ENCODE measurements around the gene MAP2K6.

Gene MAP2K6

DNA sequence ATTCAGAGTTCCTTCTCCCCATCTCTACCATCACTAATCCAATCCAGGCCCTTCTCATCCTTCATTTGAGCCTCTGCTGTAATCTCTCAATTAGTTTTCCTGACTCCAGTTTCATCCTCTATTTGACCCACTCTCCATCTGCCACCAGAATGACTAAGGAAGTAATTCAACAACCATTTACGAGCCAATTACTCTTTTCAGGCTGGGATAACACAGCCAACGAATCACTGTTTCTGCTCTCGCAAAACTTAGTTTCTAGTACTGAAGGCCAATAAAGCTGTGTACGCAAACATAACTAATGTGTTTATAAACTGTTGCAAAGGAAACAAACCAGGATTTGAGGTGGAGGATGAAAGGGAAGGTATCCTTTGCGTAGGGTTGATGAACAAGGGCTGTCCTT is 53.7 kb downstream of the MAP2K6 start:
- H3K4me3 ChIP-seq (ENCODE audit: low read length, poor library complexity, severe bottlenecking): no peak overlapping the region
- H3F3A ChIP-seq (ENCODE audit: low read depth): no peaks in the 10 kb centered on the region
- no peaks in the 10 kb centered on the region for H3K36me3 ChIP-seq (ENCODE audit: insufficient read depth, low read length)
- no peaks in the 10 kb centered on the region for H3K9me3 ChIP-seq (ENCODE audit: insufficient read depth, low read depth, low read length)
- peaks cover 7% of the 10 kb centered on the region for H4K20me1 ChIP-seq (ENCODE audit: insufficient read depth, low read length, poor library complexity, severe bottlenecking)
- H3K79me2 ChIP-seq (ENCODE audit: insufficient read depth, low read length): no peaks in the 10 kb centered on the region
- no peaks in the 10 kb centered on the region for H3K9me2 ChIP-seq (replicated peaks; ENCODE audit: low read depth, low read length)
- H3K4me1 ChIP-seq (ENCODE audit: insufficient read depth, low read length, poor library complexity, severe bottlenecking): no peaks in the 10 kb centered on the region
- no peak overlapping the region for H3K9ac ChIP-seq (ENCODE audit: low read depth, low read length, poor library complexity, severe bottlenecking)
- no peak overlapping the region for H3K4me2 ChIP-seq (ENCODE audit: low read depth, low read length, poor library complexity, severe bottlenecking)
- H2AFZ ChIP-seq (ENCODE audit: low read length): no peak overlapping the region
- H3K27me3 ChIP-seq (ENCODE audit: insufficient read depth, low read length, poor library complexity, severe bottlenecking): no peaks in the 10 kb centered on the region
- no peak for TF ChIP-seq CTCF (conservative IDR thresholded peaks at IDR 0.05; ENCODE audit: low read length)
- TF ChIP-seq EZH2phosphoT487 (IDR thresholded peaks at IDR 0.05; ENCODE audit: borderline replicate concordance): no peak

DNA sequence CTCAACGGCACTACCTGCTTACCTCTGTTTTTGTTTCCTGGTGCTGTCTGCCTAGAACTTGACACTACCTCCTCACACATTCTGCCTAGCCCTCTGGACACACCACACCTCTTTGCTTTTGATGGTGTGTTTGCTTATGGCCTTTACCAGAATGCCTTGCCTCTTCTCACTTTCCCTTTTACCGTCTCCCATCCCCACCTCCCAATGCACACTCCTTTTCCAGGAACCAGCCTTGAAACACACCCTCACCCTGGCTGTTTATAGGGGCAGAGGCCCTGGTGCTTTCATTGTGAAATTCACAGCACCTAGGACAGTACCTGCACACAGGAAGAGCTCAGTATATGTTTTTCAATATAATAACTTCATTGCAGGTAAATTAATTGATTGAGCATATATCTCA is 56.2 kb downstream of the MAP2K6 start:
- no peak overlapping the region for H3K4me2 ChIP-seq (ENCODE audit: low read depth, low read length, poor library complexity, severe bottlenecking)

DNA sequence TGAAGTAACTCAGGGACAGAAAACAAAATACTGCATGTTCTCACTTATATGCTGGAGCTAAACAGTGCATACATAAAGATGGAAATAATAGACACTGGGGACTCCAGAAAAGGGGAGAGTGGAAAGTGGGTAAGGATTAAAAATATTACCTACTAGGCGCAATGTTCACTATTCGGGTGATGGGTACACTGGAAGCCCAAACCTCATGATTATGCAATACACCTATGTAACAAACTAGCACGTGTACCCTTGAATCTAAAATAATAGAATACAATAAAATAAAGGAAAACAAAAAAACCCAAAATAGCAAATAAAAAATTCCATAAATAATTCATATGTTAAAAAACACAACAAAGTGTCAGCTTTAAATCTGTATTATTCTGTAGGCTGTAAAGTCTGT is 56.9 kb downstream of the MAP2K6 start:
- Histone ChIP-seq H3F3A (ENCODE audit: low read depth) (no peaks in the 10 kb centered on the region), H3K4me3 (ENCODE audit: low read length, poor library complexity, severe bottlenecking) (no peak overlapping the region), H3K27me3 (ENCODE audit: insufficient read depth, low read length, poor library complexity, severe bottlenecking) (no peaks in the 10 kb centered on the region), H3K4me1 (ENCODE audit: insufficient read depth, low read length, poor library complexity, severe bottlenecking) (no peaks in the 10 kb centered on the region), H3K9ac (ENCODE audit: low read depth, low read length, poor library complexity, severe bottlenecking) (no peak overlapping the region), H3K4me2 (ENCODE audit: low read depth, low read length, poor library complexity, severe bottlenecking) (no peak overlapping the region), H3K9me3 (ENCODE audit: insufficient read depth, low read depth, low read length) (no peaks in the 10 kb centered on the region), H3K79me2 (ENCODE audit: insufficient read depth, low read length) (no peaks in the 10 kb centered on the region), H3K36me3 (ENCODE audit: insufficient read depth, low read length) (no peaks in the 10 kb centered on the region), H3K9me2 (replicated peaks; ENCODE audit: low read depth, low read length) (no peaks in the 10 kb centered on the region), H4K20me1 (ENCODE audit: insufficient read depth, low read length, poor library complexity, severe bottlenecking) (no peaks in the 10 kb centered on the region), H2AFZ (ENCODE audit: low read length) (no peak overlapping the region)
- TF ChIP-seq CTCF (conservative IDR thresholded peaks at IDR 0.05; ENCODE audit: low read length) (no peak), EZH2phosphoT487 (IDR thresholded peaks at IDR 0.05; ENCODE audit: borderline replicate concordance) (no peak)

More for the DNA sequence above, 56.2 kb downstream of the MAP2K6 start:
- Histone ChIP-seq H4K20me1 (ENCODE audit: insufficient read depth, low read length, poor library complexity, severe bottlenecking) (no peaks in the 10 kb centered on the region), H3K9me2 (replicated peaks; ENCODE audit: low read depth, low read length) (no peaks in the 10 kb centered on the region), H2AFZ (ENCODE audit: low read length) (no peak overlapping the region), H3K9ac (ENCODE audit: low read depth, low read length, poor library complexity, severe bottlenecking) (no peak overlapping the region), H3K9me3 (ENCODE audit: insufficient read depth, low read depth, low read length) (no peaks in the 10 kb centered on the region), H3K79me2 (ENCODE audit: insufficient read depth, low read length) (no peaks in the 10 kb centered on the region), H3K27me3 (ENCODE audit: insufficient read depth, low read length, poor library complexity, severe bottlenecking) (no peaks in the 10 kb centered on the region), H3K36me3 (ENCODE audit: insufficient read depth, low read length) (no peaks in the 10 kb centered on the region), H3K4me3 (ENCODE audit: low read length, poor library complexity, severe bottlenecking) (no peak overlapping the region), H3F3A (ENCODE audit: low read depth) (no peaks in the 10 kb centered on the region), H3K4me1 (ENCODE audit: insufficient read depth, low read length, poor library complexity, severe bottlenecking) (no peaks in the 10 kb centered on the region)
- no peak for TF ChIP-seq CTCF (conservative IDR thresholded peaks at IDR 0.05; ENCODE audit: low read length)
- TF ChIP-seq EZH2phosphoT487 (IDR thresholded peaks at IDR 0.05; ENCODE audit: borderline replicate concordance): no peak
